HG02678 (cell line): Measurements from ENCODE around the gene MYBPH.

Experiments
- ATAC-seq: cut with Tn5 transposase; IDR thresholded peaks from one replicate; pipeline ENCODE4 v1.9.1; 2021; ENCODE audit warnings: mild to moderate bottlenecking, moderate library complexity; ENCODE audit not compliant: unreplicated experiment

MYBPH gene

DNA sequence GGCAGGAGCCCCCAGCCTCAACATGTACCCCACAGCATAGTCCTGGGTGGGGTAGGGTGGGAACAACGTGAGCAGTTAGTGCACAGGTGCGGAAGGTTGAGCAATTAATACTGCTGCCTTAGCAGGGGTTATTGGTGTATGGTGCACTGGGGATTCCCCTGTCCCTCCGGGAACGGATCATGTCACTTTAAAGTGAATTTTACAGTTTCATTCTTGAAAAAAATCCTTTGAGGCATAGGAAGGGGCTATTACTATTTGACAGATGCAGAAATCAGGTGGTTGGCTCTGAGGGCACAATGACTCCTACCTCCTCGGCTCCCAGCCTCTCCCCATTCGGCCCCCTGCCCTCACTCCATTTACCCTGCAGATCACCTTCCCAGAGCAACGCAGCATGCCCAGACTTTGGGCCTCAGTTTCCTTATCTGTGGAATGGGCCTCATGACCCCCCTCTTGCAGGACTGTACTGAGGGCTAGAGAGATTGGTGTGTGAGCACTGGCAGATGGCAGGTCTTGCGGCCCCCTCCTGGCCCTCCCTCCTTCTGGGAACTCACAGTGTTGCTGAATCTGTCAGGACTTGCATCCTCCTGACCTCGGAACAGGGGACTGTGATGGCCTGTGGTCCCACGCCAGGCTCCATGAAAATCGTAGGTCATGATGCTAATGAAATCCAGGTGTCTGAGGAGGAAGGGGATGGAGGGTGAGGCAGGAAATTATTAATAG lies 5.1 kb upstream of the MYBPH start:
- no peak for ATAC-seq

GRCh38 chr1:203179667-203180005 lies 4.0 kb upstream of the MYBPH start:
- ATAC-seq = no peak

DNA sequence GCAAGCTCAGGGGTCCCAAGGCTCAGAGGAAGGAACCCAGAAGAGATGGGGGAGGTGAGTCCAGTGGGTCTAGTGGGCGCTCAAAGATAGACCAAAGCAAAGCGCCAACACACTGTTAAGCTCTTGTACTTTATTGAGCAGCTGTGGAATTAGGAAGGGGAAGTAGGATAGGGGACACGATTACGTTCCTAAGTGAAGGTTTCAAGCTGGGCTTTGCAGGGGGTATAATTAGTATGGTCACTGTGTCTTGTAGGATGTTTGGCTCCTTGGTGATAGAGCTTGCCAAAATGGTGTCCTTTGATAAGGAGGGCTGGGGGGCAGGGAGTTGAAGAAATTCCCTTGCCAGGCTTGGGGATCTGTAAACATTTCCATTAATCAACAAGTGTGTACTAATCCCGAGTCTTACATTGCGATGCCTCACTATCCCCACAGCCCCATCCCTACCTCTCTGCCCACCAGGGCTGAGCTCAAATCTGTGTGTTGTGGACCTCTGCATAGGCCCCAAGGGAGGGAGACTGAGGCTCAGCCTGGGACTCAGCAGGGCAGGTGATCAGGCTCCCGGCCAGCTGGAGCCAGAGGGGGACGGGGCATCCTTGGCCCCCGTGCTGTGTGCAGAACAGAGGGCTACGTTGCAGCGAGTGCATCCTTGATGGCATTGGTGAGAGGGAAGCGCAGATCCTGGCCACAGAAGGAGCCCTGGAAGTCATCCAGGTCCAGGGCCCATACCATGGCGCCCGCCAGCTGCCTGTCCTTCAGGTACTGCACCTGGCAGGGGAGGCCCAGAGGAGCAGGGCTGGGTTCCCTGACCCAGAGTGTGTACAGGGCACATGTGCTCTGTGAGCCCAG lies 3.4 kb upstream of the MYBPH start:
- ATAC-seq = no peak

- ATAC-seq = no peak
These were observed 2.5 kb upstream of the MYBPH start for GRCh38 chr1:203178083-203178482.

DNA sequence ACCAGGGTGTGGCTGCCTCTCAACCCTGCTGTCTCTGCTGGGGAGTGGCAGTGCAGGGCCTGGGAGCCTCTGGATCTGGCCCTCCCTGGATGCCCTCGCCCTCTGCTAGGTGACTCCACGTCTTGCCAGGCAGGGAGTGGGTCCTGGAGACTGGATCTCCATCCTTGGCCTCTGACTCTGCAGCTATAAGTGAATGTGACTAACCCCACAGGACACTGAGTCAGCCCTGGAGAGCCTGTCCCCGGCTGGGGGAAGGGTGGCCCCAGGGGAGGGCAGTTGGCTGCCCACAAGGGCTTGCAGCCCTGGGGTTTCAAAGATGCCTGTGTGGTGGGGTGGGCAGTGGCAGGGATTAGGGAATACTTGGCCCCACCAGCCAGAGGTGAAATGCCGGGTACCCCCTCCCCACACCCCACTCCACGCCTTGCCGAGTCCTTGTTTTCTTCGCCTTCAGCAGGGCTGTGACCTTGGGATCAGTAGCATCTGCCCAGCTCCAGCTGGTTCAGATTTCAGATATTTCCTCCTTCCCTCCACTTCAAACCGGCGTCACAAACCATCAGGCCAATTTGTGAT lies 1.9 kb upstream of the MYBPH start:
- no peak for ATAC-seq

- no peak for ATAC-seq
These were observed 1.4 kb upstream of the MYBPH start for GRCh38 chr1:203177036-203177405.

DNA sequence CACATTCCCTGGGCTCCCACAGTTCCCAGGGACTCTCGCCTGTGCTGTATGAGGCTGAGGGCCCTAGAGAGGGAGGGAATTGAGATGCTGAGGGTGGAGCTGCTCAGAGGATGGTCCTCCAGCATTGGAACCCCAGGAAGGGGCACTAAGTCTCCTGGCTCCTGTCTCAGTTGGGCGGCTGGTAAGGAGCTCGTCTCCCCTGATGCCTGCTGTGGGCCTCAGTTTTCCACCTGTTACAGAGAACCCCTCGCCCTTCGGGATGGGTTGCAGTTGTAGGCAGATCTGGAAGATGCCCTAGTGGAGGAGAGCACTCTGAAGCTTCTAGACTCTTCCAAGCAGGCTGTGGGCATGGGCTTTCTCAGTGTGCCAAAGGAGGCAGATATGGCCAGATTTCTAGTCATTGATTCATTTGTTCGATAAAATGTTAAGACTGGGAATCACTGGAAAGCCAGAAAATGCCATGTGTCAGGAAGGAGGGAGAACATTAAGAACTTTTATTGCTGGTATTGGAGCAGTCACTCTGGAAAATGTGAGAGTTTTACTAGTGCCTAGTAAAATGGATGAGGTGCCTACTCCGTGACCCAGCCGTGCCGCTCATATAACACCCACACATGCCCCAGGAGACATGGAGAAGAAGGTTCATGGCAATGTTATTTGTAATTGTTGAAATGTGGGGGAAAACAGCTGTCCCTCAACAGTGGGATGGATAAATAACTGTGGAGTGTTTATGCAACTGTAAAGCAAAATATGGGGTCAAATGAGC lies 828 bp upstream of the MYBPH start:
- no peak for ATAC-seq

DNA sequence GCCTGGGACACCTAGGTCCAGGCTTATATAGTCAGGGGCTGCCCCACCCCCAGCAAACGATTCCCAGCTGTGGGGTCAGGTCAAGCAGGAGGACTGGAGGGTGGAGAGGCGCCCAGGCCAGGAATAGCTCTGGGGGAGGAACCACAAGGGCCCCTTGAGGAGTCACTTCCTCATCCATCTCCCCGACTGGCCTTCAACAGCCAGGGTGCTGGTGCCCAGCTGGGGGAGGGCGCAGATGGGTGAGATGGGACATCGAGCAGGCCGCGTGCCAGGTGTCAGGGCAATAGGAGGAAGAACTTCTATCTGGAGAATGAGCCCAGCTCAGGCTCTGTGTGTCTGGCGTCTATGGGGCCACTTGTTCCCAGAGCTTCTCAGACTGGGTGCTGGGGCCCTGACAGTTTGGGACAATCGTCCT lies 208 bp upstream of the MYBPH start:
- no peak for ATAC-seq

DNA sequence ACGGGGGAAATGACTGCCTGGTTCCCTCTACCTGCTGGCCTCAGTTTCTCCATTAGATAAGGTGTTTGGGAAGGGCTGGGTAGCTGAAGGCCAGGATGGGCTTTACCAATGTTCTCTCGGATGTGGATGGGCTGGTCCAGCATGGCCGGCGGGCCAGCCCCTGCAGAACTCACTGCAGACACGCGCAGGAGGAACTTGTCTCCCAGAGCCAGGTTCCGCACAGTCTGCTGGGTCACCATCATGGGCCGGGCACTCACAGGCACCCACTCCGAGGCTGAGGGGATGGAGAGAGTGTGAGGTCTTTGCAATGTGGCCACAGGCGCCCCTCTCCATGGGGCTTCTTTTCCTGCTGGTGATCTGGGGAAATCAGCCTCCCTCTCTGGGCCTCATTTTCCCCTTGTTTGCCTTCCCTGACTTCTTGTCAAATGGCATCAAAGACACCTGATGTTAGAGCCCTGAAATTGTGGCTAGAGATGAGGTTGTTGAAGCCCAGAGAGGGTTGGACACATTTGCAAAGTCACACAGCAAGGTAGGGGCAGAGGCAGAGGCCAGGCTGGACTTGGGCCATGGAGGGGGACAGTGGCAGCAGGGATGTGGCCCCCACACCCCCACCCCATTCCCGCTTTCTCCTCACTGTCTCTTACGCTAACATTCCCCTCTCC lies 1.2 kb downstream of the MYBPH start:
- no peak for ATAC-seq

GRCh38 chr1:203173566-203173965 lies 2.1 kb downstream of the MYBPH start:
- peak; percentile 81 for ATAC-seq

DNA sequence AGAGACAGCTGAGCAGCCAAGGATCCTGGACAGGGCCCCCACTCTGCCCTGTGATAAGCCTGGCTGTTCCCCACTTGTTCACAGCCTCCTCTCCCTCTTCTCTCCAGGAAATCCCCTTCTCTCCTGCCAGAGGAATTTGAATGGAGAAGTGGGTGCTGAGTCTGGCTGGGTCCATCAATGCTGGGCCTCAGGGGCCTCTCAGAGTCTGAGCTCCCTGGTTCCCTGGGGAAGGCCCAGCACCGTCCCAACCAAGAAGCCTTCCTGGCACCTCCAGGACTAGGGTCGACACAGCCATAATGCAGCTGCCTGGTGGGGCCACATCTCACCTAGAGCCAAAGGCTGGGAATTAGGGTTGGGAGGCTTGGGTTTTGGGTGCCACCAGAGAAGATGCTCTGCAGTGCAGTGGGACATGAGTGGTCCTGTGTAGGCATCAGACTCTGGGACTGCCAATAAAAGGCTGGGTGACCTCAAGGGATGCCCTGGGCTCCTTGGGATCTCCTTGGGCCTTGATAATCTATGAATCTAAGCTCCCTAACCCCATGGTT lies 2.5 kb downstream of the MYBPH start:
- no peak for ATAC-seq

- ATAC-seq = no peak
These were observed 3.2 kb downstream of the MYBPH start for GRCh38 chr1:203172184-203173010.

GRCh38 chr1:203171341-203172183 lies 4.1 kb downstream of the MYBPH start:
- no peak for ATAC-seq

- ATAC-seq = no peak
These were observed 4.8 kb downstream of the MYBPH start for GRCh38 chr1:203170625-203171330.

GRCh38 chr1:203169770-203170520 lies 5.7 kb downstream of the MYBPH start:
- ATAC-seq = no peak

DNA sequence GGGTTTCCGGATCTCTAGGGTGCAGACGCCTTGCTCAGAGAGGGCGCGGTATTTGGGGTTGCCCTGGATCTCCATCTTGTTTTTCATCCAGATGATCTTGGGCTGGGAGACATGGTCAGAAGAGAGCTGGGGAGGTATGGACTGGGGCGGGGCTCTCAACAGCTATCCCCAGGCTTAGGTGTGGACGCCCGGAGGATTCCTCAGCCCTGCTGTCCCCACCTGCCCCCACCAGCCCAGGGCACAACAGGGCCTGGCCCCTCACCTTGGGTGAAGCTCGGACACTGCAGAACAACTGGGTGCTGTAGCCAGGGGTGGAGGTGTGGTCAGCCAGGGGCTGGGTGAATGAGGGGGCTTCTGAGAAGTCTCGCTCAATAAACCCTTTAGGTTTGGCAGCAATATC lies 6.6 kb downstream of the MYBPH start:
- no peak for ATAC-seq

GRCh38 chr1:203168256-203168786 lies 7.3 kb downstream of the MYBPH start:
- ATAC-seq = no peak
